RWPE2 (cell line): ENCODE measurements around the gene EFNB1.

Experiments used
- ATAC-seq: fragments of 200-7000 bp; cut with Tn5 transposase; 3 replicates; pipeline ENCODE4 v1.9.1; 2021; ENCODE audit warnings: low read depth
- DNase-seq: peaks from one replicate; pipeline ENCODE4 v3.0.0-alpha.2; 2020; ENCODE audit warnings: low spot score
- H3K27ac ChIP-seq: fragments of 450-650 bp; 2 replicates; pipeline ENCODE4 v1.5.1; 2017; ENCODE audit warnings: mild to moderate bottlenecking; ENCODE audit not compliant: poor library complexity, severe bottlenecking
- H3K27me3 ChIP-seq: fragments of 250-450 bp; sonication (Bioruptor Pico); 2 replicates; pipeline ENCODE4 v1.5.1; 2021; ENCODE audit warnings: mild to moderate bottlenecking, moderate library complexity; ENCODE audit not compliant: insufficient read depth, poor library complexity, severe bottlenecking
- H3K36me3 ChIP-seq: fragments of 250-450 bp; sonication (Bioruptor Pico); 2 replicates; pipeline ENCODE4 v1.5.1; 2020; ENCODE audit warnings: low read depth, mild to moderate bottlenecking, moderate library complexity
- H3K4me1 ChIP-seq: fragments of 250-450 bp; sonication (Bioruptor Pico); 2 replicates; pipeline ENCODE4 v1.5.1; 2021; ENCODE audit warnings: mild to moderate bottlenecking, moderate library complexity; ENCODE audit not compliant: insufficient read depth, poor library complexity, severe bottlenecking
- H3K4me3 ChIP-seq: fragments of 250-450 bp; sonication (Bioruptor Pico); 2 replicates; pipeline ENCODE4 v1.5.1; 2021; ENCODE audit warnings: mild to moderate bottlenecking, moderate library complexity; ENCODE audit not compliant: severe bottlenecking
- H3K9me3 ChIP-seq: fragments of 250-450 bp; sonication (Bioruptor Pico); 2 replicates; pipeline ENCODE4 v1.5.1; 2021; ENCODE audit warnings: mild to moderate bottlenecking, moderate library complexity; ENCODE audit not compliant: severe bottlenecking
- TF ChIP-seq, protein P1 (sequence below): fragments of 450-650 bp; IDR thresholded peaks from one replicate; pipeline ENCODE4 v1.5.1; 2017; ENCODE audit warnings: mild to moderate bottlenecking, moderate library complexity; ENCODE audit not compliant: poor library complexity, severe bottlenecking

Gene EFNB1

DNA sequence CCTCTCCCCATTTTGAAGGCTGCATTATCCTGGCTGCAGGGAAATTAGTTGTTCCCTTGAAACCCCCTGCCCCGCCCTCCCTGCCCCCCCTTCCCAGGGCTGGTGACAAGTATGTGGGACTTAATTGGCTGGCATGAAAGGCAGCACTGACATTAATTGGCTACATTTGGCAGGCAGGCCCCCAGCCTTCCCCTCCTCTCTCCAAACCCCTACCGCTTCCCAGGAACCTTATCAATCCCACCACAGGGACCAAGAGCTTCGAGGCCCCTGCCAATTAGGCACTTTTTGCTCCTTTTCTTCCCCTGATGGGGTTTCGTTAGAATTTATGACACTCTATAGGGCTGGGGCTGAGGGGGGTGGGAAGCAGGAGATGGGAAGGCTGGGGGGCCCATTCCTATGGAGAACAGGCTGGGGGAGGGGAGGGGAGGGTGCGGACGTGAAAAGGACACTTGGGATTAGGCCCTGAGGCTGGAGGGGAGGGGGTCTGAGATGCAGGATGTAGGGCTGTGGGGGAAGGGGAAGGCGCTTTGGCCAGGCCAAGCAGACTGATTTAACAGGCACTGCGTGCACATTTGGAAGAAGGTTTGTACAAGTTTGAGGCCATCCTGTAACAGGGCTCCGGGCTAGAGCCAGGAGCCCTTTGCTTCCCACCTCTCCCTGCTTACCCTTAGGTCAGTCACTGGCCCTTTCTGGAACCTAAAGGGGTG is 52.2 kb downstream of the EFNB1 start:
- Histone ChIP-seq H3K4me3 (no peak overlapping the region), H3K36me3 (no peaks in the 10 kb centered on the region), H3K27me3 (no peaks in the 10 kb centered on the region), H3K9me3 (no peaks in the 10 kb centered on the region), H3K27ac (no peak overlapping the region), H3K4me1 (peaks cover 13% of the 10 kb centered on the region)
- DNase-seq (no peak), ATAC-seq (no peak)
- TF ChIP-seq, protein P1, sequence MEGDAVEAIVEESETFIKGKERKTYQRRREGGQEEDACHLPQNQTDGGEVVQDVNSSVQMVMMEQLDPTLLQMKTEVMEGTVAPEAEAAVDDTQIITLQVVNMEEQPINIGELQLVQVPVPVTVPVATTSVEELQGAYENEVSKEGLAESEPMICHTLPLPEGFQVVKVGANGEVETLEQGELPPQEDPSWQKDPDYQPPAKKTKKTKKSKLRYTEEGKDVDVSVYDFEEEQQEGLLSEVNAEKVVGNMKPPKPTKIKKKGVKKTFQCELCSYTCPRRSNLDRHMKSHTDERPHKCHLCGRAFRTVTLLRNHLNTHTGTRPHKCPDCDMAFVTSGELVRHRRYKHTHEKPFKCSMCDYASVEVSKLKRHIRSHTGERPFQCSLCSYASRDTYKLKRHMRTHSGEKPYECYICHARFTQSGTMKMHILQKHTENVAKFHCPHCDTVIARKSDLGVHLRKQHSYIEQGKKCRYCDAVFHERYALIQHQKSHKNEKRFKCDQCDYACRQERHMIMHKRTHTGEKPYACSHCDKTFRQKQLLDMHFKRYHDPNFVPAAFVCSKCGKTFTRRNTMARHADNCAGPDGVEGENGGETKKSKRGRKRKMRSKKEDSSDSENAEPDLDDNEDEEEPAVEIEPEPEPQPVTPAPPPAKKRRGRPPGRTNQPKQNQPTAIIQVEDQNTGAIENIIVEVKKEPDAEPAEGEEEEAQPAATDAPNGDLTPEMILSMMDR: no peak

DNA sequence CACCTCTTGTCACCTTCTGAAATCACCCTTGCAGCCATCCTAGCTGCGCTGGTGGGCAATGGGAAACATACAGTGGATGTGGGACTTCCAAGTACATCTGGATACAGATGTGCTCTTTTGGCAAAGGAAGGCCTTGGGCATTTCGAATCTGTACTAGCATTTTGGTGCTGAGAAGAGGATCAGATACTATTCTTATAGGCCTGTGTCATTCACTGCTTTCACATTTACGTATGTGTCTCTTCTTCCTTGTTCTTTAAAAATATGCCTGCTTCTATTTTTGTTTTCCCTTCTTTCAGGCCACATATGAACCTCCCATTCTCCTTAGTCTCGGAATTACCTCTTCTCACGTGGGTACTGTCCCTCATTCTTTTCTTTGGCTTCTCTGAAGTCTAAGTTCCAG is 53.1 kb downstream of the EFNB1 start:
- Histone ChIP-seq H3K27ac (no peak overlapping the region), H3K4me3 (no peak overlapping the region), H3K4me1 (peaks cover 13% of the 10 kb centered on the region), H3K36me3 (no peaks in the 10 kb centered on the region), H3K9me3 (no peaks in the 10 kb centered on the region), H3K27me3 (no peaks in the 10 kb centered on the region)
- ATAC-seq (no peak), DNase-seq (no peak)
- TF ChIP-seq, protein P1: no peak

- Histone ChIP-seq H3K36me3 (no peaks in the 10 kb centered on the region), H3K9me3 (no peaks in the 10 kb centered on the region), H3K4me1 (peaks cover 8% of the 10 kb centered on the region), H3K27me3 (no peaks in the 10 kb centered on the region), H3K4me3 (no peak overlapping the region), H3K27ac (no peak overlapping the region)
- TF ChIP-seq, protein P1: no peak
- no peak for DNase-seq
- ATAC-seq: no peak
These were observed 55.0 kb downstream of the EFNB1 start for GRCh38 chrX:68883800-68884199.

DNA sequence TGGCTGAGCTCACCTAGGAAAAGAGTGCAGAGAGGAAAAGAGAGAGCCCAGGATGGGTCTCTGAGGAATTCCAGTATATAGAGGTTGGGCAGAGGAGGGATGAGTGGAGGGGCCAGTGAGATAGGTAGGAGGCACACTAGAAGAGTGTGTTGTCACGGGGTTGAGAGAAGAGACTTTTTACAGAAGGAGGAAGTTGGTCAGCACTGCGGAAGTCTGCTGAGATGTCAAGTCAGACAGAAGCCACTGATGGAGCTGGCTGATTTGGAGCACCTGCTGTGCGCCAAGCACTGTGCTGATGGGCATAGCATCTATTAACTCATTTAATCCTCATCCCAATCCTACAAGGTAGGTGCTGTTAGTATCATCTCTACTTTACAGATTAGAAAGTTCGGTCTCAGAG is 60.4 kb downstream of the EFNB1 start:
- H3K4me1 ChIP-seq: no peaks in the 10 kb centered on the region
- no peak for DNase-seq
- TF ChIP-seq, protein P1: no peak
- ATAC-seq: no peak
- H3K27ac ChIP-seq: no peak overlapping the region
- no peaks in the 10 kb centered on the region for H3K36me3 ChIP-seq
- no peaks in the 10 kb centered on the region for H3K9me3 ChIP-seq
- H3K27me3 ChIP-seq: no peaks in the 10 kb centered on the region
- no peak overlapping the region for H3K4me3 ChIP-seq
